GM21786 (cell line): Measurements from ENCODE around the gene P3H1.

ENCODE experiments used
- ATAC-seq: cut with Tn5 transposase; IDR thresholded peaks from one replicate; pipeline ENCODE4 v1.9.1; 2021; ENCODE audit not compliant: unreplicated experiment

P3H1 gene

GRCh38 chr1:42745851-42746250 is 21.0 kb downstream of the P3H1 start:
- ATAC-seq = no peak

DNA sequence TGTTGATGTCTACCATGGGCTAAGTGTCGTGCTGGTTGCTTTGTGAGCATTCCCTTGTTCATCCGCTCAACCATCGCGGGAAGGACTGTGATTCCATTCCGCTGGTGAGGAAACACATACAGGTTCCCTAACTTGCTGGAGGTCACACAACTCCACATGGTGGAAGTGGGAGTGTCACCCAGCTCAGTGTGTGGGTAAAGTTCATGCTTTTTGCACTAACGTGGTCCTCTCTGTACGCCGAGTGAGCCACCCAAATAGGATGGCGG is 22.7 kb downstream of the P3H1 start:
- no peak for ATAC-seq

DNA sequence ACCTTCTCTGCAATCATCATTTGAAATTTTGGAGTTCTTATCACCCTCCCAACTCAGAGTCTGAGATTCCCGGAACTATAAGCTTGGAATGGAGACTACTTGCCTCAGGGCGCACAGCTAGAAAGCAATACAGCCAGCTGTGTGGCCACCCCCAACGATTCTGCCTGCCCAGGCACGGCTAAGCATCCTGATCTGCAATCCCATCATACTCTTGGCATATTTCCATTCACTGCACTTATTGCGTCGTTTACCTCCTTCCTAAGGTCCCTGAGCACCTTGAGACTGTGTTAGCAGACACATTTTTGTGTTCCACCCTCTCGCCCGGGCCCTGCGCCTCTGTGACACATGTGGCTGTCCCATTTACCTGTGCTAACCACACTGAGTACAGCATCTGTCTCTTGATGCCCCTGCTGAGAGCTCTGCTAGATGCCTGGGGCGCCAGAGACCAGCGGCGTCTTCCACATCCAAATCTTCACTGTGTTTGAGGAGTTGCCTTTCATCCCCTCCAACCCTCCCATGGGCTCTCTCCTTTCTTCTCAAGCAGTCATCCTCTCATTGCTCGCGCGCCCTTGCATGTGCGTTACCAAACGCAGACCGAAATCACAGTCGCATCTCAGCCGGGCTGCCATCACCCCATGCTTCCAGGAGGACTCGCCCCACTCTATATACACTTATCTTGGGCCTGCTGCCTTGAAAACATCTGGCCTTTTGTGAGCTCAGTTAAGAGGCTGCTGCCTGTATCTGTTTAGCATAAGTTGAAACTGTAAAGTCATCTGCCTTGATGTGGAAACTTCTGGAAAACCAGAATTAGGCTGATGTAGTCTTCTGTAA is 23.3 kb downstream of the P3H1 start:
- ATAC-seq = no peak

GRCh38 chr1:42742617-42743316 is 24.1 kb downstream of the P3H1 start:
- ATAC-seq = no peak

- ATAC-seq = no peak
These were observed 24.7 kb downstream of the P3H1 start for GRCh38 chr1:42742141-42742540.

DNA sequence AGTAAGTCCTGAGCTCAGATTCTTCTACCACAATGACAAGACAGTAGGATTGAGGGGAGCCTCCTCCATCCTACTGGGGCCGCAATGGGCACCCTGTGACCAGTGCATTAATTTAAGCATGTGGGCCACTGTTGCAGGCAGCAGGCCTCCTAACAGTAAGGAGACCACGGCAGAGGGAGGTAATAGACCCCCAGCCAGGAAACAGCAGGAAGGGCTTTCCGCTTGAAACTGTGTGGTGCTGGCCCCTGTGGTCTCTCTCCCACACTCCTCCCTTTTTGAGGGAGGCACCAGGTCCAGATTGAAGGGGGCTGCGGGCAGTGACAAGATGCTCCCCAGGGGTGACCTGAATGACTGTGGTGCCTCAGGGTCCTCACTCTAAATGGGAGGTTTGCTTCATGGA is 25.1 kb downstream of the P3H1 start:
- ATAC-seq = no peak

GRCh38 chr1:42740851-42741580 is 25.8 kb downstream of the P3H1 start:
- ATAC-seq = no peak

DNA sequence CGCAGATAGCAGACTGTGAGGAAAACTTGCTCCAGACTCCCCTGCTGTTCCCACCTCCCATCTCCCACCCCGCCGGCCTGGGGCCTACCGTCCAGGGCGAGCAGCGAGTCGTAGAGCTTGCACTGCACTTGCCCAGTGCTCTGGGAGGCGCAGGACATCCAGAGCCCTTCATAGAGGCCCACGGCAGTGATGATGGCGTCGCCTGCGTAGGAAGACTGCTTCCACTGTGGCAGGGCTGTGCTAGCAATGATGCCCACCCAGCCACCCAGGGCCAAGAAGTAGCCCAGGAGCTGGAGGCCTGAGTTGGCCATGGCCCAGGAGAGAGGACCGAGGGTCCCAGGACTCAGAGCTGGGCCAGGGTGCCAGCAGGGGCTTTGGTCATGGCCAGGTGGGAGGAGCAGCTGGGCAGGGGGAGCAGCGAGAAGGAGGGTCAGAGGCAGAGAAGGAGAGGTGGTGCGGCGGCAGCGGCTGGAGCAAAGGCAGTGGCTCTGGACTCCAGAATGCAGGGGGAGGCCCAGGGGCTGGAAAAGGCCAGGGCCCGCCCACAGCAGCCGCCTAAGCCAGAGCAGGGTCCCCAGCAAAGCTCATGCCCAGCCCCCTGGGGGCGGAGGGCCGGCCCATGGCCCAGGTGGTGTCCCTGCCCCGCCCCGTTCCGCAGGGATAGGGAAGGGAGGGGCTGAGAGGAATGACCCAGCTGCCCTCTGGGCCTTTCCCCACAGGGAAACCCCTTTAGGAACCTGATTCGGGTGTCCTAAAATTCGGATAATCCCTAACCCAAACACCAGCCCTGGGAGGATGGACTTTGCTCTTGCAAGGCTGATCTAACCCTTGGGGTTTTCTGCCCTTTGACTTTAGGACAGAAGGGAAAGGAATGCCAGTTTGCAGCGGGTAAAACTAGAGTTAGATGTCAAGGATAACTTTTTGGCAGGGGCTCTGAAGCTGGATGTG is 26.8 kb downstream of the P3H1 start, which contains the start of gene CLDN19:
Gene CLDN19, minus strand, starts transcription at position 484 of the 948 bp plus-strand sequence. Its CDS starts 173 bp downstream, at position 311.
- no peak for ATAC-seq

GRCh38 chr1:42738678-42739226 is 28.1 kb downstream of the P3H1 start:
- ATAC-seq = no peak

DNA sequence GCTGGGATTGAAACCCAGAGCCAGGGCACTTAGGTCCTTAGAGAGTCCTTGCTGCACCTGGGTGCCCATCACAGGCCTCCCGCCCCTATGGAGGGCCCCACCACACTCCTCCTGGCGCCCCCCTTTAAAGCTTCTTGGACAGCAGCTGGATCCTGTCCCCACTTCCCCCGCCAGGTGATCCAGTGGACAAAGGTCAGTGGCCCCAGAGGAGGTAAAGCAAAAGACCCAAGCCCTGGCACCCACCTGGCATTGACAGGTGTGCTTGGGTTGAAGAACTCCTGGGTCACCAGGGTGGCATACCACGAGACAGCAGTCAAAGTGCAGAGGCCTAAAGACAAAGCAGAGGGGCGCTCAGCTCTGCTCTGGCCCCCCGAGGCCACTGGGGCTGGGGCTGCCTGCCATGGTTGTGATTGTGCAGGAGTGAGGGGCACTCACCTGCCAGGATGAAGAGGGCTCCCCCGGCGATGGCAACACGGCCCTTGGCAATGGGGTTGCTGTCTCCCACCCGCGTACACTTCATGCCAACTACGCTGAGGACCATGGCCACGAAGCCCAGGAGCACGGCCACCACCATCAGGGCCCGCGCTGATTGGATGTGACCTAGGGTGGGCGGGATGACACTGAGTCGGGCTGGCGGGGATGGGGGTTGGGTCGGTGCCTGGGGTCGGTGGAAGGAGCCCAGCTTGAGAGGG is 28.7 kb downstream of the P3H1 start:
- no peak for ATAC-seq

- no peak for ATAC-seq
These were observed 29.6 kb downstream of the P3H1 start for GRCh38 chr1:42737257-42737656.

- ATAC-seq = no peak
These were observed 30.1 kb downstream of the P3H1 start for GRCh38 chr1:42736571-42737200.

- no peak for ATAC-seq
These were observed 30.7 kb downstream of the P3H1 start for GRCh38 chr1:42736152-42736551.

- ATAC-seq = no peak
These were observed 31.2 kb downstream of the P3H1 start for GRCh38 chr1:42735477-42736105.

- no peak for ATAC-seq
These were observed 31.8 kb downstream of the P3H1 start for GRCh38 chr1:42735056-42735455.

- ATAC-seq = no peak
These were observed 32.4 kb downstream of the P3H1 start for GRCh38 chr1:42734201-42735035.

DNA sequence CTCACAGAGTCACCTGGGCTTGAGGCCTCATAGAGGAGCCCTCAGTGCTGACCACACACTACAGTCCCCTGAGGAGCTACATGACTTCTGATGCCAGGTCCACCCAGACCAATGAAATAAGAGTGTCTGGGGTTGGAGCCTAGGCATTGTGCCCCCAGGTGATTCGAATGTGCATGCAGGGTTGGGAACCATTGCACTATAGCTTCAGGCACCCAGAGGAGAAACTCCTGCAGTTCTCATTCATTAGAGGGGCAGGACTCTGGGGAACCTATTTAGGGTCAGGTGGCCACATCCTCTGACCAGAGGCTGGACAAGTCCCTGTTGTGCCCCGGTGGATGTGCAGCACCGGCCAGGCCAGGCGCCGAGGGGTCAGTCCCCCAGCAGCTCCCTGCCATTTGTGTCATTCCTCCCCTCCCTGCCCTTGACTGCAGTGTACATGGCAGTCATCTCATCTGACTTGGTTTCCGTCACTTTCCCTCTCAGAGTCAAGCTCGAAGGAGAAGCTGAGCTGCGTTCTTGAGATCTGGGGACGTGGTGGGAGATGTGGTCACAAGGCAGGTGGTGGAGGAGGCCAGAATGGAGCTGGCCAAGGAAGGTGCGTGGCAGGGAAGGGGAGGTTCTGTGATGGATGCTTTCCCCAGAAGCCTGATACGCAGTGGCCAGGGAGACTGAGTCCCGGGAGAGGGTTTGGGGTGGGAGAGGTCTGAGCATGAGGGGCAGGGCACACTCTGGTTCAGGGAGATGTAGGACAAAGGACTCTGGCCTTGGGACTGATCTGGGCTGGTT is 33.2 kb downstream of the P3H1 start:
- no peak for ATAC-seq
